WTC11 (cell line): Measurements from ENCODE around the gene KIF19. TPM values are rescaled to one million over a fixed set of nuclear protein-coding genes. Genes with fewer than 3 reads are reported as not detected.

Experiments
- ATAC-seq: fragments of 200-7000 bp; cut with Tn5 transposase; 2 replicates; pipeline ENCODE4 v1.10.0; 2021; ENCODE audit warnings: mild to moderate bottlenecking, moderate library complexity
- CTCF ChIA-PET: fragments of 300-600 bp; sonication (Branson Sonifier 250); formaldehyde crosslinking; loops from one replicate; lab custom pipeline; 2021; ENCODE audit warnings: antibody characterized with exemption; lab: Charles Lee
- POLR2A ChIA-PET: fragments of 350-600 bp; sonication (Branson Sonifier 250); formaldehyde crosslinking; loops from one replicate; lab custom pipeline; 2021; ENCODE audit warnings: antibody characterized with exemption; lab: Charles Lee
- DNase-seq: peaks from one replicate; pipeline ENCODE4 v3.0.0; 2021; ENCODE audit warnings: low spot score
- H3K27ac Mint-ChIP-seq: 2 replicates; pipeline ENCODE4 v1.8.0; 2021; ENCODE audit warnings: mixed read lengths
- H3K27me3 Mint-ChIP-seq: 2 replicates; pipeline ENCODE4 v1.8.0; 2021; ENCODE audit warnings: low read depth, mild to moderate bottlenecking, moderate library complexity, mixed read lengths
- H3K36me3 Mint-ChIP-seq: 2 replicates; pipeline ENCODE4 v1.8.0; 2021; ENCODE audit warnings: mixed read lengths
- H3K4me1 Mint-ChIP-seq: 2 replicates; pipeline ENCODE4 v1.8.0; 2022; ENCODE audit warnings: mixed read lengths
- H3K4me3 Mint-ChIP-seq: 2 replicates; pipeline ENCODE4 v1.8.0; 2021; ENCODE audit warnings: mild to moderate bottlenecking, moderate library complexity, mixed read lengths
- H3K9me3 Mint-ChIP-seq: 2 replicates; pipeline ENCODE4 v1.8.0; 2021; ENCODE audit warnings: mixed read lengths
- ETV6 ChIP-seq: sonication (generic); formaldehyde crosslinking; IDR thresholded peaks from 2 replicates; pipeline ENCODE4 v1.8.1; 2022; ENCODE audit warnings: mild to moderate bottlenecking, missing genetic modification reagents
- FOXJ3 ChIP-seq: sonication (generic); formaldehyde crosslinking; IDR thresholded peaks from 2 replicates; pipeline ENCODE4 v1.9.0; 2021; ENCODE audit warnings: missing genetic modification reagents, mild to moderate bottlenecking, borderline replicate concordance
- MXD4 ChIP-seq: fragments of 250-450 bp; sonication (Bioruptor Pico); IDR thresholded peaks from 2 replicates; pipeline ENCODE4 v1.8.0; 2021; ENCODE audit warnings: mild to moderate bottlenecking, moderate library complexity, borderline replicate concordance
- NFATC4 ChIP-seq: fragments of 250-450 bp; sonication (Bioruptor Pico); IDR thresholded peaks from 2 replicates; pipeline ENCODE4 v1.9.0; 2021; ENCODE audit warnings: mild to moderate bottlenecking
- NFYB ChIP-seq: sonication (generic); formaldehyde crosslinking; conservative IDR thresholded peaks from 2 replicates; pipeline ENCODE4 v1.8.0; 2022; ENCODE audit warnings: low read depth, missing genetic modification reagents
- NR1H2 ChIP-seq: sonication (generic); formaldehyde crosslinking; IDR thresholded peaks from 2 replicates; pipeline ENCODE4 v1.9.0; 2021; ENCODE audit warnings: mild to moderate bottlenecking, moderate library complexity, missing genetic modification reagents
- OVOL2 ChIP-seq: fragments of 250-450 bp; sonication (Bioruptor Pico); IDR thresholded peaks from 2 replicates; pipeline ENCODE4 v1.9.0; 2021; ENCODE audit warnings: mild to moderate bottlenecking, borderline replicate concordance
- RELA ChIP-seq: sonication (generic); formaldehyde crosslinking; IDR thresholded peaks from 2 replicates; pipeline ENCODE4 v1.8.1; 2022; ENCODE audit warnings: missing genetic modification reagents, mild to moderate bottlenecking, borderline replicate concordance
- RORB ChIP-seq: fragments of 250-450 bp; sonication (Bioruptor Pico); IDR thresholded peaks from 2 replicates; pipeline ENCODE4 v1.9.0; 2021; ENCODE audit warnings: mild to moderate bottlenecking
- SOX15 ChIP-seq: fragments of 250-450 bp; sonication (Bioruptor Pico); IDR thresholded peaks from 2 replicates; pipeline ENCODE4 v1.9.0; 2021; ENCODE audit warnings: mild to moderate bottlenecking
- SP1 ChIP-seq: sonication (generic); formaldehyde crosslinking; conservative IDR thresholded peaks from 2 replicates; pipeline ENCODE4 v1.8.1; 2022; ENCODE audit warnings: missing genetic modification reagents
- USF2 ChIP-seq: sonication (generic); formaldehyde crosslinking; IDR thresholded peaks from 2 replicates; pipeline ENCODE4 v1.8.1; 2023; ENCODE audit warnings: mild to moderate bottlenecking, missing genetic modification reagents, moderate library complexity
- ZNF138 ChIP-seq: sonication (generic); formaldehyde crosslinking; conservative IDR thresholded peaks from 2 replicates; pipeline ENCODE4 v1.8.1; 2022; ENCODE audit warnings: mild to moderate bottlenecking, moderate library complexity, missing genetic modification reagents
- ZNF232 ChIP-seq: sonication (generic); formaldehyde crosslinking; IDR thresholded peaks from 2 replicates; pipeline ENCODE4 v1.8.0; 2022; ENCODE audit warnings: mild to moderate bottlenecking, missing genetic modification reagents
- ZNF423 ChIP-seq: fragments of 250-450 bp; sonication (Bioruptor Pico); IDR thresholded peaks from 2 replicates; pipeline ENCODE4 v2.1.2; 2022; ENCODE audit warnings: mild to moderate bottlenecking, moderate library complexity
- total RNA-seq: library from RNA; stranded (reverse); gene quantifications from 3 replicates; pipeline ENCODE4 v1.2.3, GENCODE V29; 2021
- TF ChIP-seq, protein P1 (sequence below): sonication (generic); formaldehyde crosslinking; IDR thresholded peaks from 2 replicates; pipeline ENCODE4 v1.8.1; 2023; ENCODE audit warnings: mild to moderate bottlenecking, moderate library complexity, missing genetic modification reagents
- TF ChIP-seq, protein P2 (sequence below): sonication (generic); formaldehyde crosslinking; IDR thresholded peaks from 2 replicates; pipeline ENCODE4 v1.8.1; 2022; ENCODE audit warnings: mild to moderate bottlenecking, missing genetic modification reagents, moderate library complexity, borderline replicate concordance
- TF ChIP-seq, protein P3 (sequence below): fragments of 250-450 bp; sonication (Bioruptor Pico); IDR thresholded peaks from 2 replicates; pipeline ENCODE4 v2.1.2; 2022; ENCODE audit warnings: mild to moderate bottlenecking, moderate library complexity
- TF ChIP-seq, protein P4 (sequence below): sonication (generic); formaldehyde crosslinking; conservative IDR thresholded peaks from 2 replicates; pipeline ENCODE4 v1.8.1; 2022; ENCODE audit warnings: mild to moderate bottlenecking, missing genetic modification reagents
- TF ChIP-seq, protein P5 (sequence below): sonication (generic); formaldehyde crosslinking; IDR thresholded peaks from 2 replicates; pipeline ENCODE4 v1.8.0; 2023; ENCODE audit warnings: missing genetic modification reagents, mild to moderate bottlenecking, borderline replicate concordance

Gene KIF19
- total RNA-seq, 1 experiment from 2014 or later: 0.44 TPM

GRCh38 chr17:74387365-74388218 lies 61.6 kb downstream of the KIF19 start:
- ATAC-seq (peak; percentile 68), DNase-seq (no peak)
- CTCF ChIA-PET: interaction anchor here (0.7 to 2.8 kb wide), 10 partner anchors 8 to 67 kb away, joined by 3 to 24 read pairs (median 6); partner anchors contain the start of gene BTBD17
- Mint-ChIP-seq H3K4me1 (peaks cover 21% of the 10 kb centered on the region), H3K27me3 (peaks cover 7% of the 10 kb centered on the region), H3K27ac (no peak overlapping the region), H3K36me3 (no peaks in the 10 kb centered on the region), H3K4me3 (no peak overlapping the region), H3K9me3 (no peaks in the 10 kb centered on the region)
- POLR2A ChIA-PET: no interaction called here
- TF ChIP-seq USF2 (no peak), NFATC4 (CRISPR knock-in tag) (no peak), OVOL2 (CRISPR knock-in tag) (no peak), SP1 (no peak), ZNF423 (CRISPR knock-in tag) (peak; percentile 72; the same call in 1 of the 2 replicates)
- TF ChIP-seq, protein P1, sequence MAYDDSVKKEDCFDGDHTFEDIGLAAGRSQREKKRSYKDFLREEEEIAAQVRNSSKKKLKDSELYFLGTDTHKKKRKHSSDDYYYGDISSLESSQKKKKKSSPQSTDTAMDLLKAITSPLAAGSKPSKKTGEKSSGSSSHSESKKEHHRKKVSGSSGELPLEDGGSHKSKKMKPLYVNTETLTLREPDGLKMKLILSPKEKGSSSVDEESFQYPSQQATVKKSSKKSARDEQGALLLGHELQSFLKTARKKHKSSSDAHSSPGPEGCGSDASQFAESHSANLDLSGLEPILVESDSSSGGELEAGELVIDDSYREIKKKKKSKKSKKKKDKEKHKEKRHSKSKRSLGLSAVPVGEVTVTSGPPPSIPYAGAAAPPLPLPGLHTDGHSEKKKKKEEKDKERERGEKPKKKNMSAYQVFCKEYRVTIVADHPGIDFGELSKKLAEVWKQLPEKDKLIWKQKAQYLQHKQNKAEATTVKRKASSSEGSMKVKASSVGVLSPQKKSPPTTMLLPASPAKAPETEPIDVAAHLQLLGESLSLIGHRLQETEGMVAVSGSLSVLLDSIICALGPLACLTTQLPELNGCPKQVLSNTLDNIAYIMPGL: no peak
- TF ChIP-seq, protein P2, sequence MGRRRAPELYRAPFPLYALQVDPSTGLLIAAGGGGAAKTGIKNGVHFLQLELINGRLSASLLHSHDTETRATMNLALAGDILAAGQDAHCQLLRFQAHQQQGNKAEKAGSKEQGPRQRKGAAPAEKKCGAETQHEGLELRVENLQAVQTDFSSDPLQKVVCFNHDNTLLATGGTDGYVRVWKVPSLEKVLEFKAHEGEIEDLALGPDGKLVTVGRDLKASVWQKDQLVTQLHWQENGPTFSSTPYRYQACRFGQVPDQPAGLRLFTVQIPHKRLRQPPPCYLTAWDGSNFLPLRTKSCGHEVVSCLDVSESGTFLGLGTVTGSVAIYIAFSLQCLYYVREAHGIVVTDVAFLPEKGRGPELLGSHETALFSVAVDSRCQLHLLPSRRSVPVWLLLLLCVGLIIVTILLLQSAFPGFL (CRISPR knock-in tag): no peak

DNA sequence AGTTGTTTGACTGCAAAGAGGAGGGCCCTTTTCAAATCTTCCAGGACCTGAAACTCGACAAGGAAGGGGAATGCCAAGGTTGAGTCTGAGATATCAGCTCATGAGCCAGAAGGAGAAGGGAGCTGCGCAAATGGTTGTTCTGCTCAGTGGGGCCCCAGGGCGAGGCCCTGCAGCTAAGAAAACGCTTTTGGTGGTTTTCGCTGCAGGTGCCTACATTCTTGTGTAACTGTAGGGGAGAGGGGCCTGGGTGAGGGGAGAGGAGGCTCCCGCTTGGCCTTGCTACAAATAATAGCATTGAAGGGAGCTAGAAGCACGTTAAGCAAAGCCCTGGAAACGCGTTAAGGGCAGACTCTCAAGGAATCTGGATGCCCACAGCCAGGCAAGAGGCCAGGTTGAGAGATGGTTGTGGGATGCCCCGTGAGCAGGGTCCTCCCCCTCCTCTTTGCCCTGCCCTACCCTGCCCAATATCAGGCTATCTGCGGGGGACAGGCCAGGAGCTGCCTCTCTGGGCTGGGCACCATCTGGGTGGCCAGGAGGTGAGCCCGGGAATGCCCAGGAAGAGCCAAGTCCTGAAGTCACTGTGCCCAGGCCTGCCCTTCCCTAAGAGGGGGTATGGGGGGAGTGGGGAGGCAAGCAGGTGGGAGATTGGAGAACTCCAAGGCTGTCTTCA lies 63.2 kb downstream of the KIF19 start:
- ATAC-seq: no peak
- CTCF ChIA-PET: interaction anchor here (1.0 to 2.8 kb wide), 5 partner anchors 10 to 154 kb away, joined by 3 to 24 read pairs (median 6); partner anchors contain the start of gene BTBD17
- H3K27ac Mint-ChIP-seq: no peak overlapping the region
- TF ChIP-seq SOX15: no peak
- TF ChIP-seq ETV6: no peak
- TF ChIP-seq, protein P3, sequence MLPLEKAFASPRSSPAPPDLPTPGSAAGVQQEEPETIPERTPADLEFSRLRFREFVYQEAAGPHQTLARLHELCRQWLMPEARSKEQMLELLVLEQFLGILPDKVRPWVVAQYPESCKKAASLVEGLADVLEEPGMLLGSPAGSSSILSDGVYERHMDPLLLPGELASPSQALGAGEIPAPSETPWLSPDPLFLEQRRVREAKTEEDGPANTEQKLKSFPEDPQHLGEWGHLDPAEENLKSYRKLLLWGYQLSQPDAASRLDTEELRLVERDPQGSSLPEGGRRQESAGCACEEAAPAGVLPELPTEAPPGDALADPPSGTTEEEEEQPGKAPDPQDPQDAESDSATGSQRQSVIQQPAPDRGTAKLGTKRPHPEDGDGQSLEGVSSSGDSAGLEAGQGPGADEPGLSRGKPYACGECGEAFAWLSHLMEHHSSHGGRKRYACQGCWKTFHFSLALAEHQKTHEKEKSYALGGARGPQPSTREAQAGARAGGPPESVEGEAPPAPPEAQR: no peak
- TF ChIP-seq ZNF232 (CRISPR knock-in tag): no peak
- no peak for TF ChIP-seq MXD4 (CRISPR knock-in tag)
- TF ChIP-seq, protein P4, sequence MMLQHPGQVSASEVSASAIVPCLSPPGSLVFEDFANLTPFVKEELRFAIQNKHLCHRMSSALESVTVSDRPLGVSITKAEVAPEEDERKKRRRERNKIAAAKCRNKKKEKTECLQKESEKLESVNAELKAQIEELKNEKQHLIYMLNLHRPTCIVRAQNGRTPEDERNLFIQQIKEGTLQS (CRISPR knock-in tag): no peak
- no peak for TF ChIP-seq FOXJ3 (CRISPR knock-in tag)
- no peak for TF ChIP-seq NFYB
- TF ChIP-seq RELA (CRISPR knock-in tag): no peak
- TF ChIP-seq ZNF138 (CRISPR knock-in tag): no peak
- no peak for TF ChIP-seq NR1H2 (CRISPR knock-in tag)
- TF ChIP-seq RORB (CRISPR knock-in tag): no peak
- TF ChIP-seq, protein P1: no peak
- TF ChIP-seq, protein P5, sequence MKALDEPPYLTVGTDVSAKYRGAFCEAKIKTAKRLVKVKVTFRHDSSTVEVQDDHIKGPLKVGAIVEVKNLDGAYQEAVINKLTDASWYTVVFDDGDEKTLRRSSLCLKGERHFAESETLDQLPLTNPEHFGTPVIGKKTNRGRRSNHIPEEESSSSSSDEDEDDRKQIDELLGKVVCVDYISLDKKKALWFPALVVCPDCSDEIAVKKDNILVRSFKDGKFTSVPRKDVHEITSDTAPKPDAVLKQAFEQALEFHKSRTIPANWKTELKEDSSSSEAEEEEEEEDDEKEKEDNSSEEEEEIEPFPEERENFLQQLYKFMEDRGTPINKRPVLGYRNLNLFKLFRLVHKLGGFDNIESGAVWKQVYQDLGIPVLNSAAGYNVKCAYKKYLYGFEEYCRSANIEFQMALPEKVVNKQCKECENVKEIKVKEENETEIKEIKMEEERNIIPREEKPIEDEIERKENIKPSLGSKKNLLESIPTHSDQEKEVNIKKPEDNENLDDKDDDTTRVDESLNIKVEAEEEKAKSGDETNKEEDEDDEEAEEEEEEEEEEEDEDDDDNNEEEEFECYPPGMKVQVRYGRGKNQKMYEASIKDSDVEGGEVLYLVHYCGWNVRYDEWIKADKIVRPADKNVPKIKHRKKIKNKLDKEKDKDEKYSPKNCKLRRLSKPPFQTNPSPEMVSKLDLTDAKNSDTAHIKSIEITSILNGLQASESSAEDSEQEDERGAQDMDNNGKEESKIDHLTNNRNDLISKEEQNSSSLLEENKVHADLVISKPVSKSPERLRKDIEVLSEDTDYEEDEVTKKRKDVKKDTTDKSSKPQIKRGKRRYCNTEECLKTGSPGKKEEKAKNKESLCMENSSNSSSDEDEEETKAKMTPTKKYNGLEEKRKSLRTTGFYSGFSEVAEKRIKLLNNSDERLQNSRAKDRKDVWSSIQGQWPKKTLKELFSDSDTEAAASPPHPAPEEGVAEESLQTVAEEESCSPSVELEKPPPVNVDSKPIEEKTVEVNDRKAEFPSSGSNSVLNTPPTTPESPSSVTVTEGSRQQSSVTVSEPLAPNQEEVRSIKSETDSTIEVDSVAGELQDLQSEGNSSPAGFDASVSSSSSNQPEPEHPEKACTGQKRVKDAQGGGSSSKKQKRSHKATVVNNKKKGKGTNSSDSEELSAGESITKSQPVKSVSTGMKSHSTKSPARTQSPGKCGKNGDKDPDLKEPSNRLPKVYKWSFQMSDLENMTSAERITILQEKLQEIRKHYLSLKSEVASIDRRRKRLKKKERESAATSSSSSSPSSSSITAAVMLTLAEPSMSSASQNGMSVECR (CRISPR knock-in tag): no peak
- no peak for TF ChIP-seq USF2

More for the DNA sequence above, 63.2 kb downstream of the KIF19 start:
- no peak for DNase-seq
- POLR2A ChIA-PET: no interaction called here
- H3K4me3 Mint-ChIP-seq: no peak overlapping the region
- no peaks in the 10 kb centered on the region for H3K36me3 Mint-ChIP-seq
- H3K27me3 Mint-ChIP-seq: peaks cover 7% of the 10 kb centered on the region
- peaks cover 25% of the 10 kb centered on the region for H3K4me1 Mint-ChIP-seq
- no peaks in the 10 kb centered on the region for H3K9me3 Mint-ChIP-seq
